22Rv1 (cell line): ENCODE measurements around the gene HOXA3.

Experiments used
- ZFX ChIP-seq: fragments of 450-650 bp; IDR thresholded peaks from 2 replicates; pipeline ENCODE4 v1.6.1; 2017; ENCODE audit warnings: antibody characterized with exemption, borderline replicate concordance
- TF ChIP-seq, protein P1 (sequence below): fragments of 450-650 bp; IDR thresholded peaks from 2 replicates; pipeline ENCODE4 v1.5.1; 2017; ENCODE audit warnings: mild to moderate bottlenecking

DNA sequence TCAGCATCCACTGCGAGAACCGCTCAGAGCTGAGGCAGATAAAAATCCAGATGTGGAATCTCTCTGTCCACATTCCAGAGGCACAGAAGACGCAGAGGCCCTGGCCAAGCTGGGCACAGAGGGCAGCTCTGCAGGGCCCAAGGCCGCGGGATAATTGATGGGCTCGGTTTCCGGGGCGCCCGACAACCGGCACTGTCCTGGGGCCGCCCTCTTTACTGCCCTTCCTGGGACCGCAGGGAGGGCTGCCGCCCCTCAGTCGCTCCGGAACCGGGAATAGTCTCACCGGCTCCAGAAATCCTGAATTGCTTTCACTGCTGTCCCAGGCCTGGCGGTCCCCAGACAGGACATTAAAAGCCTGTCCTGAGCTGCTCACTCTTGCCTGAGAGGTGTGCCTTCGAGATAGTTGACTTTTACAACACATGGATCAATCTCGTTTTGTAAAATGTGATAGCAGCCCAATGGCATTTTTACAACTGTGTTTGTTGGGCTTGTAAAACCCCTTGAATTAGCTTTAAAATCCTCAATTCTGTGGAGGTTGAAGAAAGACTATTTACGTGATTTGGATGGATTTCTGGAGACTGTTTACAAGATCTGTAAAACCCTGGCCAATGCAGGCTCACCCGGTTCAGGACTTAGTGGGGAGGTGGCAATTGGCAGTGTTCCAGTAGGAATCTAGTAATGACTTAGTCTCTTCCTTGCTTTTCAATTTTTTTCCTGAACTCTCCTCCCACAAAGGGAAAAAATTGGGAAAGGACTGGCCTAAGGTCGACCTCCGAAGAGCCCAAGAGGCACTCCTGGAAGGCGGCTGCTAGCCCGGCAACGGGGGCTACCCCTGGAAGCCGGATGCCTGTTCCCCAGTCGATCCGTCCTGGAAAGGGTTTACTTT, 3.4 kb downstream of the HOXA3 start:
- TF ChIP-seq, protein P1, sequence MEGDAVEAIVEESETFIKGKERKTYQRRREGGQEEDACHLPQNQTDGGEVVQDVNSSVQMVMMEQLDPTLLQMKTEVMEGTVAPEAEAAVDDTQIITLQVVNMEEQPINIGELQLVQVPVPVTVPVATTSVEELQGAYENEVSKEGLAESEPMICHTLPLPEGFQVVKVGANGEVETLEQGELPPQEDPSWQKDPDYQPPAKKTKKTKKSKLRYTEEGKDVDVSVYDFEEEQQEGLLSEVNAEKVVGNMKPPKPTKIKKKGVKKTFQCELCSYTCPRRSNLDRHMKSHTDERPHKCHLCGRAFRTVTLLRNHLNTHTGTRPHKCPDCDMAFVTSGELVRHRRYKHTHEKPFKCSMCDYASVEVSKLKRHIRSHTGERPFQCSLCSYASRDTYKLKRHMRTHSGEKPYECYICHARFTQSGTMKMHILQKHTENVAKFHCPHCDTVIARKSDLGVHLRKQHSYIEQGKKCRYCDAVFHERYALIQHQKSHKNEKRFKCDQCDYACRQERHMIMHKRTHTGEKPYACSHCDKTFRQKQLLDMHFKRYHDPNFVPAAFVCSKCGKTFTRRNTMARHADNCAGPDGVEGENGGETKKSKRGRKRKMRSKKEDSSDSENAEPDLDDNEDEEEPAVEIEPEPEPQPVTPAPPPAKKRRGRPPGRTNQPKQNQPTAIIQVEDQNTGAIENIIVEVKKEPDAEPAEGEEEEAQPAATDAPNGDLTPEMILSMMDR, result no peak
- TF ChIP-seq ZFX, result no peak
